Measurements from ENCODE around the gene WHAMM.

WHAMM gene

GRCh38 chr15:82789491-82789890 lies 19.9 kb upstream of the WHAMM start:
- no peak for DNase-seq (ENCODE audit: low spot score)
- no peak for TF ChIP-seq CTCF (IDR thresholded peaks at IDR 0.05; ENCODE audit: borderline replicate concordance, control extremely low read depth, extremely low read depth, insufficient read depth, missing control alignments)
- in situ Hi-C loops (cut with MboI; ENCODE audit: low sequenced_read_pairs, unreplicated experiment), result no loop called here

GRCh38 chr15:82790321-82790720 lies 19.1 kb upstream of the WHAMM start:
- no peak for DNase-seq (ENCODE audit: low spot score)
- TF ChIP-seq CTCF (IDR thresholded peaks at IDR 0.05; ENCODE audit: borderline replicate concordance, control extremely low read depth, extremely low read depth, insufficient read depth, missing control alignments), result no peak
- in situ Hi-C loops (cut with MboI; ENCODE audit: low sequenced_read_pairs, unreplicated experiment), result no loop called here

- TF ChIP-seq CTCF (IDR thresholded peaks at IDR 0.05; ENCODE audit: borderline replicate concordance, control extremely low read depth, extremely low read depth, insufficient read depth, missing control alignments), result no peak
- no peak for DNase-seq (ENCODE audit: low spot score)
- in situ Hi-C loops (cut with MboI; ENCODE audit: low sequenced_read_pairs, unreplicated experiment), result no loop called here
Measured at GRCh38 chr15:82792068-82792467, 17.4 kb upstream of the WHAMM start.

- TF ChIP-seq CTCF (IDR thresholded peaks at IDR 0.05; ENCODE audit: borderline replicate concordance, control extremely low read depth, extremely low read depth, insufficient read depth, missing control alignments), result no peak
- DNase-seq (ENCODE audit: low spot score), result no peak
- in situ Hi-C loops (cut with MboI; ENCODE audit: low sequenced_read_pairs, unreplicated experiment), result no loop called here
Measured at GRCh38 chr15:82793737-82794136, 15.7 kb upstream of the WHAMM start.

- no peak for DNase-seq (ENCODE audit: low spot score)
- no peak for TF ChIP-seq CTCF (IDR thresholded peaks at IDR 0.05; ENCODE audit: borderline replicate concordance, control extremely low read depth, extremely low read depth, insufficient read depth, missing control alignments)
- in situ Hi-C loops (cut with MboI; ENCODE audit: low sequenced_read_pairs, unreplicated experiment), result no loop called here
Measured at GRCh38 chr15:82798104-82798503, 11.3 kb upstream of the WHAMM start.

- TF ChIP-seq CTCF (IDR thresholded peaks at IDR 0.05; ENCODE audit: borderline replicate concordance, control extremely low read depth, extremely low read depth, insufficient read depth, missing control alignments), result no peak
- in situ Hi-C loops (cut with MboI; ENCODE audit: low sequenced_read_pairs, unreplicated experiment), result no loop called here
- DNase-seq (ENCODE audit: low spot score), result no peak
Measured at GRCh38 chr15:82798531-82799166, 10.8 kb upstream of the WHAMM start.

Measured in GM13976 (cell line).